Transverse colon (tissue), 4 donors: ENCODE measurements around the gene MXRA8. TPM values are rescaled to one million over a fixed set of nuclear protein-coding genes. Genes with fewer than 3 reads are reported as not detected.
A peak's percentile ranks its signal among the peaks of the same experiment; 100 is the strongest.
"Not testable (repeated sequence)": the region's sequence is repeated elsewhere in the genome, so short reads cannot be mapped to it uniquely, and the experiment has no call there.

ENCODE experiments used
- DNase-seq: peaks from one replicate; pipeline ENCODE4 v3.0.0-alpha.2; 2019
- H3K27ac ChIP-seq, 4 donors: fragments of 200-600 bp; sonication (generic); 2 replicates each; pipeline ENCODE4 v1.5.1; 2016 to 2018; ENCODE audit warnings: inconsistent platforms in 4 of 4
- H3K27me3 ChIP-seq: fragments of 200-600 bp; sonication (generic); 2 replicates; pipeline ENCODE4 v1.5.1; 2017; ENCODE audit warnings: inconsistent platforms
- H3K36me3 ChIP-seq, 4 donors: fragments of 200-600 bp; sonication (generic); 2 replicates each; pipeline ENCODE4 v1.5.1; 2017 to 2019; ENCODE audit warnings: inconsistent platforms in 4 of 4
- H3K4me1 ChIP-seq, 4 donors: fragments of 200-600 bp; sonication (generic); 2 replicates each; pipeline ENCODE4 v1.5.1; 2017 to 2020; ENCODE audit warnings: inconsistent platforms in 4 of 4
- H3K4me3 ChIP-seq, 4 donors: fragments of 200-600 bp; sonication (generic); 1 replicate in 1 of 4; 2 replicates in 3 of 4; pipeline versions ENCODE4 v1.5.1 to v1.6.1; 2017 to 2019; ENCODE audit warnings: inconsistent platforms in 4 of 4
- H3K9me3 ChIP-seq, 2 donors: fragments of 200-600 bp; sonication (generic); 2 replicates each; pipeline ENCODE4 v1.5.1; 2017 to 2019; ENCODE audit warnings: inconsistent platforms in 2 of 2
- CTCF ChIP-seq, 5 experiments: fragments of 200-600 bp in 3 of 5; fragments of 450-650 bp in 2 of 5; sonication (generic) in 3 of 5; IDR thresholded peaks; 1 replicate in 2 of 5; 2 replicates in 3 of 5; pipeline ENCODE4 v1.5.1; 2016 to 2017; ENCODE audit warnings: antibody characterized with exemption in 5 of 5, inconsistent platforms in 3 of 5, mild to moderate bottlenecking in 2 of 5, moderate library complexity in 1 of 5
- EP300 ChIP-seq: sonication (generic); formaldehyde crosslinking; IDR thresholded peaks from one replicate; pipeline ENCODE4 v1.6.1; 2017; ENCODE audit warnings: antibody characterized with exemption, low read depth
- POLR2A ChIP-seq: fragments of 450-650 bp; IDR thresholded peaks from one replicate; pipeline ENCODE4 v1.6.1; 2016; ENCODE audit warnings: antibody characterized with exemption, mild to moderate bottlenecking, moderate library complexity
- POLR2AphosphoS5 ChIP-seq, 3 donors: sonication (generic); formaldehyde crosslinking; IDR thresholded peaks; one replicate each; pipeline ENCODE4 v1.6.1; 2016; ENCODE audit warnings: antibody characterized with exemption in 3 of 3
- WGBS, 2 donors: methylation state at CpG; one replicate each; pipeline ENCODE4 v1.1.5; 2018; ENCODE audit warnings: low coverage in 1 of 2; 5-methylcytosine and 5-hydroxymethylcytosine counted together
- in situ Hi-C, 4 donors: fragments of 200-750 bp; cut with MboI; loops; one replicate each; pipeline versions ENCODE4 v1.15.0 to v1.15.1; 2017; ENCODE audit warnings: low sequenced_read_pairs in 3 of 4, low pct_ligation_motif_present in 1 of 4, low pct_unique_long_range_greater_than_20kb in 1 of 4
- intact Hi-C: fragments of 100-400 bp; cut with DNase I; formaldehyde crosslinking; loops from one replicate; pipeline ENCODE4 v1.15.1; 2023; ENCODE audit warnings: low total_unique reads
- total RNA-seq, 4 donors: library from RNA; depleted of rRNA; stranded (reverse); fragments of >200 nt; gene quantifications; one replicate each; pipeline ENCODE4 v1.1.0, GENCODE V29; 2016

MXRA8 gene
- total RNA-seq, 4 donors from 2014 or later, result 31.1 to 145 (median 57.1) TPM

- WGBS, 2 donors, result 86 to 95% methylated on average over 4 to 6 of the region's 6 CpGs
- Histone ChIP-seq H3K27ac (peak overlapping the region; percentile 71 to 89 (median 78)), H3K4me1 (peaks cover 15 to 32% (median 18%) of the 10 kb centered on the region in 4 donors), H3K4me3 (no peak overlapping the region), H3K27me3 (no peaks in the 10 kb centered on the region), H3K36me3 (peaks cover 0 to 20% (median 6%) of the 10 kb centered on the region in 4 donors), H3K9me3 (no peaks in the 10 kb centered on the region)
- in situ Hi-C loops (no loop called here), intact Hi-C loops (no loop called here)
- TF ChIP-seq CTCF (IDR thresholded peaks at IDR 0.05), result no peak
- TF ChIP-seq EP300, result no peak
- no peak for TF ChIP-seq POLR2AphosphoS5 (IDR thresholded peaks at IDR 0.05)
- TF ChIP-seq POLR2A, result no peak
- DNase-seq, result no peak
Observed at GRCh38 chr1:1317420-1317819, 40.9 kb downstream of the MXRA8 start.

GRCh38 chr1:1316199-1316598 lies 42.2 kb downstream of the MXRA8 start:
- peaks cover 0 to 21% (median 8%) of the 10 kb centered on the region in 4 donors for H3K36me3 ChIP-seq
- WGBS, 2 donors, result 74 to 88% methylated on average over 8 of the region's 8 CpGs

GRCh38 chr1:1315435-1315954 lies 42.9 kb downstream of the MXRA8 start:
- in situ Hi-C loops (no loop called here), intact Hi-C loops (no loop called here)
- 60 to 76% methylated on average over 4 to 9 of the region's 26 CpGs for WGBS, 2 donors
- Histone ChIP-seq H3K4me3 (no peak overlapping the region), H3K36me3 (peaks cover 0 to 21% (median 8%) of the 10 kb centered on the region in 4 donors), H3K4me1 (peaks cover 12 to 28% (median 16%) of the 10 kb centered on the region in 4 donors), H3K27me3 (no peaks in the 10 kb centered on the region), H3K9me3 (no peaks in the 10 kb centered on the region), H3K27ac (peak overlapping the region in 2 of 4 donors; percentile 5 to 43)
- TF ChIP-seq CTCF (IDR thresholded peaks at IDR 0.05) (no peak), POLR2A (no peak), POLR2AphosphoS5 (IDR thresholded peaks at IDR 0.05) (no peak), EP300 (no peak)
- DNase-seq, result no peak

More at GRCh38 chr1:1316199-1316598, 42.2 kb downstream of the MXRA8 start:
- Histone ChIP-seq H3K27ac (peak overlapping the region in 2 of 4 donors; percentile 3 to 5), H3K4me1 (peaks cover 12 to 28% (median 16%) of the 10 kb centered on the region in 4 donors)
- H3K4me3 ChIP-seq, H3K27me3 ChIP-seq, H3K9me3 ChIP-seq, DNase-seq, intact Hi-C loops, in situ Hi-C loops: not testable (repeated sequence)

- no peak overlapping the region for H3K4me3 ChIP-seq
- intact Hi-C loops, result no loop called here
- H3K27ac ChIP-seq, result peak overlapping the region in 1 of 4 donors; percentile 43
- in situ Hi-C loops, result no loop called here
- WGBS, 2 donors, result 93% methylated on average over 23 of the region's 23 CpGs; no CpG with 5 or more reads in 1 of the 2 donors
- TF ChIP-seq CTCF (IDR thresholded peaks at IDR 0.05) (no peak), EP300 (no peak), POLR2AphosphoS5 (IDR thresholded peaks at IDR 0.05) (no peak), POLR2A (no peak)
- H3K27me3 ChIP-seq, result no peaks in the 10 kb centered on the region
- DNase-seq, result no peak
- H3K36me3 ChIP-seq, result peaks cover 0 to 18% (median 8%) of the 10 kb centered on the region in 4 donors
- H3K4me1 ChIP-seq, result peaks cover 15 to 31% (median 18%) of the 10 kb centered on the region in 4 donors
- no peaks in the 10 kb centered on the region for H3K9me3 ChIP-seq
Observed at GRCh38 chr1:1314678-1315335, 43.5 kb downstream of the MXRA8 start.
